ENCODE data around the gene SDHA.

- TF ChIP-seq CTCF (IDR thresholded peaks at IDR 0.05) (no peak), EZH2 (IDR thresholded peaks at IDR 0.05; ENCODE audit: borderline replicate concordance, insufficient read depth, low read depth, low read length, poor library complexity, severe bottlenecking) (no peak)
Measured at GRCh38 chr5:189486-189885, 28.6 kb upstream of the SDHA start.

All from B cell (primary cell).